ENCODE measurements around the gene DIPK1A.

GRCh38 chr1:92958203-92958970 lies 2.9 kb downstream of the DIPK1A start:
- TF ChIP-seq, protein P1, sequence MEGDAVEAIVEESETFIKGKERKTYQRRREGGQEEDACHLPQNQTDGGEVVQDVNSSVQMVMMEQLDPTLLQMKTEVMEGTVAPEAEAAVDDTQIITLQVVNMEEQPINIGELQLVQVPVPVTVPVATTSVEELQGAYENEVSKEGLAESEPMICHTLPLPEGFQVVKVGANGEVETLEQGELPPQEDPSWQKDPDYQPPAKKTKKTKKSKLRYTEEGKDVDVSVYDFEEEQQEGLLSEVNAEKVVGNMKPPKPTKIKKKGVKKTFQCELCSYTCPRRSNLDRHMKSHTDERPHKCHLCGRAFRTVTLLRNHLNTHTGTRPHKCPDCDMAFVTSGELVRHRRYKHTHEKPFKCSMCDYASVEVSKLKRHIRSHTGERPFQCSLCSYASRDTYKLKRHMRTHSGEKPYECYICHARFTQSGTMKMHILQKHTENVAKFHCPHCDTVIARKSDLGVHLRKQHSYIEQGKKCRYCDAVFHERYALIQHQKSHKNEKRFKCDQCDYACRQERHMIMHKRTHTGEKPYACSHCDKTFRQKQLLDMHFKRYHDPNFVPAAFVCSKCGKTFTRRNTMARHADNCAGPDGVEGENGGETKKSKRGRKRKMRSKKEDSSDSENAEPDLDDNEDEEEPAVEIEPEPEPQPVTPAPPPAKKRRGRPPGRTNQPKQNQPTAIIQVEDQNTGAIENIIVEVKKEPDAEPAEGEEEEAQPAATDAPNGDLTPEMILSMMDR (IDR thresholded peaks at IDR 0.05): no peak
- TF ChIP-seq POLR2A (IDR thresholded peaks at IDR 0.05) (no peak), POLR2AphosphoS5 (IDR thresholded peaks at IDR 0.05) (no peak)

Data from breast epithelium (tissue), 3 donors.